Natural killer cell (primary cell): ENCODE measurements around the gene ZNF79. TPM values are rescaled to one million over a fixed set of nuclear protein-coding genes. Genes with fewer than 3 reads are reported as not detected.

Experiments used
- ATAC-seq, 3 donors: fragments of 150-1000 bp in 2 of 3; fragments of 200-7000 bp in 1 of 3; cut with Tn5 transposase; 1 replicate in 1 of 3; 2 replicates in 2 of 3; pipeline ENCODE4 v1.10.0; 2021; ENCODE audit warnings: mild to moderate bottlenecking in 2 of 3, moderate library complexity in 2 of 3
- DNase-seq, 2 donors: peaks; one replicate each; pipeline versions ENCODE4 v3.0.0 to v3.0.0-alpha.2; 2013 to 2021; ENCODE audit warnings: mixed read lengths in 1 of 2
- H3K27ac ChIP-seq: one replicate; pipeline ENCODE4 v1.5.1; 2013; ENCODE audit warnings: mild to moderate bottlenecking, low read length
- H3K27me3 ChIP-seq: one replicate; pipeline ENCODE4 v1.6.1; 2013; ENCODE audit warnings: low read length; ENCODE audit not compliant: control insufficient read depth, insufficient read depth
- H3K36me3 ChIP-seq: one replicate; pipeline ENCODE4 v1.6.1; 2013; ENCODE audit warnings: low read length; ENCODE audit not compliant: control insufficient read depth, insufficient read depth
- H3K4me1 ChIP-seq: one replicate; pipeline ENCODE4 v1.6.1; 2013; ENCODE audit warnings: low read length; ENCODE audit not compliant: control insufficient read depth, insufficient read depth
- H3K4me3 ChIP-seq: one replicate; pipeline ENCODE4 v1.5.1; 2013; ENCODE audit warnings: low read length
- H3K9me3 ChIP-seq: one replicate; pipeline ENCODE4 v1.6.1; 2013; ENCODE audit warnings: low read length; ENCODE audit not compliant: control insufficient read depth, insufficient read depth
- H3K27ac Mint-ChIP-seq, 2 donors: one replicate each; pipeline ENCODE4 v1.8.0; 2022; ENCODE audit warnings: mild to moderate bottlenecking in 2 of 2, mixed read lengths in 2 of 2, moderate library complexity in 1 of 2
- H3K27me3 Mint-ChIP-seq, 2 donors: one replicate each; pipeline ENCODE4 v1.8.0; 2022; ENCODE audit warnings: low read depth in 2 of 2, mixed read lengths in 2 of 2
- H3K36me3 Mint-ChIP-seq: one replicate; pipeline ENCODE4 v1.8.0; 2022; ENCODE audit warnings: mixed read lengths
- H3K4me1 Mint-ChIP-seq, 2 donors: one replicate each; pipeline ENCODE4 v1.8.0; 2022; ENCODE audit warnings: mixed read lengths in 2 of 2
- H3K4me3 Mint-ChIP-seq: one replicate; pipeline ENCODE4 v1.8.0; 2022; ENCODE audit warnings: mild to moderate bottlenecking, moderate library complexity, mixed read lengths
- H3K9me3 Mint-ChIP-seq, 2 donors: one replicate each; pipeline ENCODE4 v1.8.0; 2022; ENCODE audit warnings: mixed read lengths in 2 of 2
- WGBS: methylation state at CpG from one replicate; pipeline ENCODE4 v1.1.7; 2013; ENCODE audit warnings: missing lambda C conversion rate; ENCODE audit not compliant: insufficient coverage; 5-methylcytosine and 5-hydroxymethylcytosine counted together
- intact Hi-C: fragments of 100-400 bp; cut with micrococcal nuclease; formaldehyde crosslinking; loops from one replicate; pipeline ENCODE4 v1.14.2; 2022
- total RNA-seq, 4 donors: library from RNA; stranded (reverse); fragments of 120-200 nt in 1 of 4; gene quantifications; one replicate each; pipeline versions ENCODE4 v1.2.3 to v1.2.4, GENCODE V29; 2013 to 2022
- TF ChIP-seq, protein P1 (sequence below): fragments of 200-600 bp; IDR thresholded peaks from one replicate; pipeline ENCODE4 v1.8.0; 2022; ENCODE audit warnings: antibody characterized with exemption

Gene ZNF79
- total RNA-seq, 3 donors from 2014 or later (not counting 1 experiment from before 2014, with no cell fraction given), result 13.8 to 16.1 (median 14.2) TPM

DNA sequence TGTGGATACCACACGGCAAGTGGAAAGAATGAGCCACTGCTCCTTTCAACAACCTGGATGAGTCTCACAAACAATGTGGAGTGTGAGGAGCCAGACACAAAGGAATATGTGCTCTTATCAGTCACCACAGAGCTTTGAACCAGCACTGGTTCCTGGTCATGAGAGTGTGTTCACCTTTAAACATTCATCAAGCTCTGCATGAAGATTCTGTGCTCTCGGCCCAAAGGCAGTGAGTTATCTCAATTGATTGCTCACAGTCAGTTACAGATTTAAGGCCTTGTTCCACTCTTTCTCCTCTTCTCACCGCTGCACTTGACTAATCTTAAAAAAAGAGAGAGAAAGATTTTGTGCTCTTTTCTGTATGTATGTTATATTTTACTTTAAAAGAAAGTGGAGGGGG is 46.5 kb downstream of the ZNF79 start:
- no peak overlapping the region for H3K4me3 ChIP-seq
- Mint-ChIP-seq H3K9me3 (no peaks in the 10 kb centered on the region), H3K4me1 (no peaks in the 10 kb centered on the region), H3K27me3 (no peaks in the 10 kb centered on the region), H3K36me3 (peaks cover 12% of the 10 kb centered on the region), H3K27ac (no peak overlapping the region), H3K4me3 (no peak overlapping the region)
- ATAC-seq (no peak), DNase-seq (no peak)
- peaks cover 2% of the 10 kb centered on the region for H3K36me3 ChIP-seq
- intact Hi-C loops, result no loop called here
- H3K9me3 ChIP-seq, result no peaks in the 10 kb centered on the region
- no peaks in the 10 kb centered on the region for H3K27me3 ChIP-seq
- TF ChIP-seq, protein P1, sequence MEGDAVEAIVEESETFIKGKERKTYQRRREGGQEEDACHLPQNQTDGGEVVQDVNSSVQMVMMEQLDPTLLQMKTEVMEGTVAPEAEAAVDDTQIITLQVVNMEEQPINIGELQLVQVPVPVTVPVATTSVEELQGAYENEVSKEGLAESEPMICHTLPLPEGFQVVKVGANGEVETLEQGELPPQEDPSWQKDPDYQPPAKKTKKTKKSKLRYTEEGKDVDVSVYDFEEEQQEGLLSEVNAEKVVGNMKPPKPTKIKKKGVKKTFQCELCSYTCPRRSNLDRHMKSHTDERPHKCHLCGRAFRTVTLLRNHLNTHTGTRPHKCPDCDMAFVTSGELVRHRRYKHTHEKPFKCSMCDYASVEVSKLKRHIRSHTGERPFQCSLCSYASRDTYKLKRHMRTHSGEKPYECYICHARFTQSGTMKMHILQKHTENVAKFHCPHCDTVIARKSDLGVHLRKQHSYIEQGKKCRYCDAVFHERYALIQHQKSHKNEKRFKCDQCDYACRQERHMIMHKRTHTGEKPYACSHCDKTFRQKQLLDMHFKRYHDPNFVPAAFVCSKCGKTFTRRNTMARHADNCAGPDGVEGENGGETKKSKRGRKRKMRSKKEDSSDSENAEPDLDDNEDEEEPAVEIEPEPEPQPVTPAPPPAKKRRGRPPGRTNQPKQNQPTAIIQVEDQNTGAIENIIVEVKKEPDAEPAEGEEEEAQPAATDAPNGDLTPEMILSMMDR, result no peak
- no peak overlapping the region for H3K27ac ChIP-seq
- 100% methylated on average over 2 of the region's 3 CpGs for WGBS
- H3K4me1 ChIP-seq, result no peaks in the 10 kb centered on the region

DNA sequence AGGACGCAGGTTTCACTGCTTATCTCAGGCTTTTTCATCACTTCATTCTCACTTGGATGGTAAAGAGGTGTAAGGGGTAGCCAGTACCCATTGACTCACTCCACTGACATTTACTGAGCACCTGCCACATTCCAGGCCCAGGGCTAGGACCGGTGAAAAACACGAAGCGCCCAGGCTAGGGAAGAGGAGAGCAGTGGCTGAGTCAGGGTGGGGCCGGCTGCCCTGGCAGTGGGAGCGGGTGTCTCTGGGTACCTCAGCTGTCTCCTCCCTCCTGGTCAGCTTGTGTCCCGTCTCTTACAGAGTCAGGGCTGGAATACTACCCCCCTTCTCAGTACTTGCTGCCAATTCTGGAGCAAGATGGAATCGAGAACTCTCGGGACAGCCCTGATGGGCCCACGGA is 49.3 kb downstream of the ZNF79 start:
- Histone ChIP-seq H3K9me3 (no peaks in the 10 kb centered on the region), H3K27me3 (no peaks in the 10 kb centered on the region), H3K36me3 (peaks cover 7% of the 10 kb centered on the region), H3K4me1 (no peaks in the 10 kb centered on the region), H3K27ac (no peak overlapping the region), H3K4me3 (no peak overlapping the region)
- Mint-ChIP-seq H3K36me3 (peaks cover 5% of the 10 kb centered on the region), H3K27ac (no peak overlapping the region), H3K4me1 (no peaks in the 10 kb centered on the region), H3K9me3 (no peaks in the 10 kb centered on the region), H3K27me3 (no peaks in the 10 kb centered on the region), H3K4me3 (no peak overlapping the region)
- 96% methylated on average over 9 of the region's 10 CpGs for WGBS
- TF ChIP-seq, protein P1, result no peak
- DNase-seq (no peak), ATAC-seq (no peak)
- intact Hi-C loops, result no loop called here

DNA sequence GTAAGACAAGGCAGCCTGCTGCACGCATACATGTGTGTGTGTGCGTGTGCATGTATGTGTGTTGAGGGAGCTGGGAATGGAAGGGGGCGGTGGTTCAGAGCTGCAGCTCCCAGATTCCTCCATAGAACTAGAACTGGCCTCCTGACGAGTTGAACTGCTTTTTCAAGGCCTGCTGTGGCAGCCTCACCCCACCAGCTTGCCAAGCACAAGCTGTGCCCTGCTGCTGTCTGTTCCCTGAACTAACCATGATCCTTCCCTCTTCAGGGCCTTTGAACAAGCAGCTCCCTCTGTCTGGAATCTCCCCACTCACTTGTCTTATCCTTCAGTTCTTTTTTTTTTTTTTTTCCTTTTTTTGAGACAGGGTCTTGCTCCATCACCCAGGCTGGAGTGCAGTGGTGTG is 49.8 kb downstream of the ZNF79 start:
- H3K4me3 ChIP-seq, result no peak overlapping the region
- Mint-ChIP-seq H3K27ac (no peak overlapping the region), H3K36me3 (peaks cover 5% of the 10 kb centered on the region), H3K9me3 (no peaks in the 10 kb centered on the region), H3K4me3 (no peak overlapping the region), H3K4me1 (no peaks in the 10 kb centered on the region), H3K27me3 (no peaks in the 10 kb centered on the region)
- H3K27ac ChIP-seq, result no peak overlapping the region
- peaks cover 7% of the 10 kb centered on the region for H3K36me3 ChIP-seq
- 88% methylated on average over 4 of the region's 4 CpGs for WGBS
- H3K9me3 ChIP-seq, result no peaks in the 10 kb centered on the region
- intact Hi-C loops, result no loop called here
- TF ChIP-seq, protein P1, result no peak
- no peaks in the 10 kb centered on the region for H3K4me1 ChIP-seq
- DNase-seq (no peak), ATAC-seq (no peak)
- H3K27me3 ChIP-seq, result no peaks in the 10 kb centered on the region

DNA sequence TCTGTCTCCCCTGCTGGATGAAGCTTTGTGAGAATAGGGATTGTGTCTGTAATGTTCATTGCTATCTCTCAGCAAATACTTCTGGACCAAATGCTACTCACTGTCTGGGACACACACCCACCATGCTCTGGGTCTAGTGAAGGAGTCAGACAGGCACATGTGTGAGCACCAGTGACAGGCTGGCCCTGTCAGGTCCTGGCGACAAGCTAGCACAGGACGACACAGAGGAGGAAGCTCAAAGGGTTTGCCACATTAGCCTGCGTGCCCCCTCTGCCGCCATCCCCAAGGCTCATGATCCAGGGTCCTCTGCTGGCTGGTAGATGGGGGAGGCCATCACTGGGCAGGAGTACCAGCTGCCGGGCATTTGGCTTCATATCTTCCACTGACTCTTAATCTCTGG is 50.4 kb downstream of the ZNF79 start:
- DNase-seq (no peak), ATAC-seq (no peak)
- H3K27ac Mint-ChIP-seq, result no peak overlapping the region
- 95% methylated on average over 4 of the region's 5 CpGs for WGBS
- no peaks in the 10 kb centered on the region for H3K4me1 Mint-ChIP-seq
- H3K36me3 Mint-ChIP-seq, result peaks cover 5% of the 10 kb centered on the region
- TF ChIP-seq, protein P1, result no peak
- Histone ChIP-seq H3K4me1 (no peaks in the 10 kb centered on the region), H3K4me3 (no peak overlapping the region), H3K27ac (no peak overlapping the region), H3K36me3 (peaks cover 13% of the 10 kb centered on the region), H3K27me3 (no peaks in the 10 kb centered on the region), H3K9me3 (no peaks in the 10 kb centered on the region)
- no peaks in the 10 kb centered on the region for H3K9me3 Mint-ChIP-seq
- H3K4me3 Mint-ChIP-seq, result no peak overlapping the region
- no peaks in the 10 kb centered on the region for H3K27me3 Mint-ChIP-seq
- intact Hi-C loops, result no loop called here
